Esophagus muscularis mucosa (tissue), 3 donors: Measurements from ENCODE around the gene UEVLD.

Experiments used
- CTCF ChIP-seq, 3 experiments: fragments of 200-600 bp in 2 of 3; fragments of 450-650 bp in 1 of 3; sonication (generic) in 2 of 3; IDR thresholded peaks; one replicate each; pipeline ENCODE4 v1.5.1; 2017 to 2019; ENCODE audit warnings: antibody characterized with exemption in 3 of 3, mild to moderate bottlenecking in 2 of 3, moderate library complexity in 1 of 3
- POLR2A ChIP-seq: fragments of 450-650 bp; IDR thresholded peaks from one replicate; pipeline ENCODE4 v1.6.1; 2017; ENCODE audit warnings: antibody characterized with exemption, moderate library complexity, mild to moderate bottlenecking, low read depth
- POLR2AphosphoS5 ChIP-seq, 2 donors: sonication (generic); formaldehyde crosslinking; IDR thresholded peaks; one replicate each; pipeline ENCODE4 v1.6.1; 2017; ENCODE audit warnings: antibody characterized with exemption in 2 of 2

- TF ChIP-seq CTCF (IDR thresholded peaks at IDR 0.05) = no peak
- no peak for TF ChIP-seq POLR2A
- no peak for TF ChIP-seq POLR2AphosphoS5 (IDR thresholded peaks at IDR 0.05)
Observed at GRCh38 chr11:18492888-18493287, 95.6 kb downstream of the UEVLD start.
